ENCODE measurements around the gene GTPBP6.

GTPBP6 gene

DNA sequence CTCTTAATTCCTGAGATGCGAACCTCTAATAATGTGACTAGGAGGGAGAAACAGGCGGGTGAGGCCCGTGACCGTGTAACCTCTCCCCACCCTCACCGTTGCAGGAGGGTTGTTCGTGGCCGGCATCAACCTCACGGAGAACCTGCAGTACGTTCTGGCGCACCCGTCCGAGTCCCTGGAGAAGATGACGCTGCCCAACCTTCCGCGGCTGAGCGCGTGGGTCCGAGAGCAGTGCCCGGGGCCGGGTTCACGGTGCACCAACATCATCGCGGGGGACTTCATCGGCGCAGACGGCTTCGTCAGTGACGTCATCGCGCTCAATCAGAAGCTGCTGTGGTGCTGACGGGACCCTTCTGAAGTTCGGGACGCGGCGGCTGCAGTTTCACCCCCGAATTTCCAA lies 19.6 kb downstream of the GTPBP6 start:
- Histone ChIP-seq H3K4ac (ENCODE audit: low read length) (no peak overlapping the region), H3K9me3 (replicated peaks in 1 of 2; ENCODE audit: control insufficient read depth in 2 of 2, insufficient read depth in 1 of 2, low read depth in 1 of 2, low read length in 2 of 2) (peaks cover 2 to 7% of the 10 kb centered on the region in 2 donors), H2BK5ac (ENCODE audit: low read length) (no peak overlapping the region), H2BK12ac (ENCODE audit: low read length) (no peak overlapping the region), H3K23ac (ENCODE audit: low read depth, low read length, poor library complexity) (no peak overlapping the region), H3K4me3 (ENCODE audit: low read length in 2 of 2) (no peak overlapping the region), H3K9ac (ENCODE audit: low read depth, low read length, poor library complexity) (no peak overlapping the region), H3K79me1 (ENCODE audit: low read depth, low read length) (no peaks in the 10 kb centered on the region), H2BK120ac (ENCODE audit: low read depth, low read length) (no peak overlapping the region), H3K27me3 (ENCODE audit: control insufficient read depth in 3 of 3, insufficient read depth in 3 of 3, low read depth in 1 of 3, low read length in 3 of 3) (no peaks in the 10 kb centered on the region), H3K36me3 (replicated peaks in 1 of 2; ENCODE audit: control insufficient read depth in 2 of 2, insufficient read depth in 2 of 2, low read length in 2 of 2) (peaks cover 37 to 68% of the 10 kb centered on the region in 2 donors), H3K18ac (ENCODE audit: low read length) (no peak overlapping the region), H3K14ac (ENCODE audit: low read length) (no peak overlapping the region), H4K8ac (ENCODE audit: low read depth, low read length) (no peak overlapping the region), H4K91ac (ENCODE audit: low read depth, low read length, poor library complexity) (peak overlapping the region; percentile 40), H2AK5ac (ENCODE audit: low read depth, low read length) (no peak overlapping the region), H2BK15ac (ENCODE audit: low read length) (no peak overlapping the region), H2AFZ (ENCODE audit: low read length) (no peak overlapping the region), H3K27ac (replicated peaks; ENCODE audit: low read length) (no peak overlapping the region), H3K4me1 (ENCODE audit: control insufficient read depth in 2 of 2, insufficient read depth in 1 of 2, low read depth in 1 of 2, low read length in 2 of 2) (no peaks in the 10 kb centered on the region), H3K4me2 (ENCODE audit: insufficient read depth, low read length, poor library complexity, severe bottlenecking) (no peak overlapping the region)
- WGBS, 2 donors (ENCODE audit: extremely low coverage in 2 of 2, insufficient read length in 2 of 2, insufficient replicate concordance in 1 of 2) = no CpG with 5 or more reads among the region's 36 CpGs
- no peak for DNase-seq (ENCODE audit: low spot score)

GRCh38 chrX:295136-295535 lies 23.5 kb downstream of the GTPBP6 start:
- H3K4me3 ChIP-seq (ENCODE audit: low read length in 2 of 2) = no peak overlapping the region
- no peak overlapping the region for H4K91ac ChIP-seq (ENCODE audit: low read depth, low read length, poor library complexity)
- H3K4me1 ChIP-seq (ENCODE audit: control insufficient read depth in 2 of 2, insufficient read depth in 1 of 2, low read depth in 1 of 2, low read length in 2 of 2) = no peaks in the 10 kb centered on the region
- H2BK15ac ChIP-seq (ENCODE audit: low read length) = no peak overlapping the region
- no peak overlapping the region for H2BK12ac ChIP-seq (ENCODE audit: low read length)
- no peaks in the 10 kb centered on the region for H3K27me3 ChIP-seq (ENCODE audit: control insufficient read depth in 3 of 3, insufficient read depth in 3 of 3, low read depth in 1 of 3, low read length in 3 of 3)
- H3K14ac ChIP-seq (ENCODE audit: low read length) = no peak overlapping the region
- no peak overlapping the region for H4K8ac ChIP-seq (ENCODE audit: low read depth, low read length)
- no peak overlapping the region for H3K23ac ChIP-seq (ENCODE audit: low read depth, low read length, poor library complexity)
- no peak overlapping the region for H3K18ac ChIP-seq (ENCODE audit: low read length)
- no peak overlapping the region for H3K4me2 ChIP-seq (ENCODE audit: insufficient read depth, low read length, poor library complexity, severe bottlenecking)
- H2BK120ac ChIP-seq (ENCODE audit: low read depth, low read length) = no peak overlapping the region
- H3K9ac ChIP-seq (ENCODE audit: low read depth, low read length, poor library complexity) = no peak overlapping the region
- no peak overlapping the region for H3K27ac ChIP-seq (replicated peaks; ENCODE audit: low read length)
- no peak overlapping the region for H2BK5ac ChIP-seq (ENCODE audit: low read length)
- H3K9me3 ChIP-seq (replicated peaks in 1 of 2; ENCODE audit: control insufficient read depth in 2 of 2, insufficient read depth in 1 of 2, low read depth in 1 of 2, low read length in 2 of 2) = peaks cover 10 to 21% of the 10 kb centered on the region in 2 donors
- H3K36me3 ChIP-seq (replicated peaks in 1 of 2; ENCODE audit: control insufficient read depth in 2 of 2, insufficient read depth in 2 of 2, low read length in 2 of 2) = peaks cover 45 to 72% of the 10 kb centered on the region in 2 donors
- H2AK5ac ChIP-seq (ENCODE audit: low read depth, low read length) = no peak overlapping the region
- no peak overlapping the region for H3K4ac ChIP-seq (ENCODE audit: low read length)
- no CpG with 5 or more reads among the region's 21 CpGs for WGBS, 2 donors (ENCODE audit: extremely low coverage in 2 of 2, insufficient read length in 2 of 2, insufficient replicate concordance in 1 of 2)
- H2AFZ ChIP-seq (ENCODE audit: low read length) = no peak overlapping the region
- no peak for DNase-seq (ENCODE audit: low spot score)
- no peaks in the 10 kb centered on the region for H3K79me1 ChIP-seq (ENCODE audit: low read depth, low read length)

DNA sequence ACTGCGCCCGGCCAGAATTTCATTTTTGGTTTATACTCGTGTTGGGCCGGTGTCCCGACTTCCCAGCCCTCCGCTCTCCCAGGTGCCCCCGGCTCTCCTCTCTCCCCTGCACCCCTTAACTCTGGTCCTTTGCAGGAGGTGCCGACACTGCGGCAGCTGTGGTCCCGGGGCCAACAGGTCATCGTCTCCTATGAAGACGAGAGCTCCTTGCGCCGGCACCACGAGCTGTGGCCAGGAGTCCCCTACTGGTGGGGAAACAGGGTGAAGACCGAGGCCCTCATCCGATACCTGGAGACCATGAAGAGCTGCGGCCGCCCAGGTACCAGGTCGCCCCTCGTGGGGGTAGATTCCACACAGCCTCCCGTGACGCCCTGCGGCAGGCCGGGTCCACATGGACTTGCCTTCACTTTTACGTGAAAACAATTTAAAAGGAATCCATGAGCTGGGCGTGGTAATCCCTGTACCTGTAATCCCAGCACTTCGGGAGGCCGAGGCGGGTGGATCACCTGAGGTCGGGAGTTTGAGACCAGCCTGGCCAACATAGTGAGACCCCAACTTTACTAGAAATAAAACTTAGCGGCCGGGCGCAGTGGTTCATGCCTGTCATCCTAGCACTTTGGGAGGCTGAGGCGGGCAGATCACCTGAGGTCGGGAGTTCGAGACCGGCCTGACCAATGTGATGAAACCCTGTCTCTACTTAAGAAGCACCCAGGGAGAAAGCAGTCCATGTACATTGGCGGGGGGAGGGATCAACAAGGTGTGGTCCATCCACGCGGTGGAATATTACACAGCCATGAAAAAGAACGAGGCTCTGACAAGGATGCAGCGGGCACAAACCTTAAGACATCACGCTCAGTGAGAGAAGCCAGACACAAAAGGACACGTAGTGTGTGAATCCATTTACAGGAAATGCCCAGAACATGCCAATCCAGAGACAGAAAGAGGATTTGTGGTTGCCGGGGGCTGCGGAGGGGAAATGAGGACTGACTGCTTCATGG lies 25.4 kb downstream of the GTPBP6 start:
- Histone ChIP-seq H3K18ac (ENCODE audit: low read length) (peak overlapping the region; percentile 17), H3K4me1 (ENCODE audit: control insufficient read depth in 2 of 2, insufficient read depth in 1 of 2, low read depth in 1 of 2, low read length in 2 of 2) (no peaks in the 10 kb centered on the region), H3K9me3 (replicated peaks in 1 of 2; ENCODE audit: control insufficient read depth in 2 of 2, insufficient read depth in 1 of 2, low read depth in 1 of 2, low read length in 2 of 2) (peaks cover 14 to 21% of the 10 kb centered on the region in 2 donors), H2AFZ (ENCODE audit: low read length) (no peak overlapping the region), H3K14ac (ENCODE audit: low read length) (peak overlapping the region; percentile 56), H3K36me3 (replicated peaks in 1 of 2; ENCODE audit: control insufficient read depth in 2 of 2, insufficient read depth in 2 of 2, low read length in 2 of 2) (peaks cover 45 to 74% of the 10 kb centered on the region in 2 donors), H2BK120ac (ENCODE audit: low read depth, low read length) (no peak overlapping the region), H4K8ac (ENCODE audit: low read depth, low read length) (peak overlapping the region; percentile 3), H3K4me3 (ENCODE audit: low read length in 2 of 2) (peak overlapping the region in 1 of 2 donors; percentile 29), H3K79me1 (ENCODE audit: low read depth, low read length) (peaks cover 5% of the 10 kb centered on the region), H3K23ac (ENCODE audit: low read depth, low read length, poor library complexity) (no peak overlapping the region), H3K27me3 (ENCODE audit: control insufficient read depth in 3 of 3, insufficient read depth in 3 of 3, low read depth in 1 of 3, low read length in 3 of 3) (no peaks in the 10 kb centered on the region), H3K4me2 (ENCODE audit: insufficient read depth, low read length, poor library complexity, severe bottlenecking) (no peak overlapping the region), H2AK5ac (ENCODE audit: low read depth, low read length) (no peak overlapping the region), H4K91ac (ENCODE audit: low read depth, low read length, poor library complexity) (no peak overlapping the region), H3K9ac (ENCODE audit: low read depth, low read length, poor library complexity) (no peak overlapping the region), H2BK12ac (ENCODE audit: low read length) (no peak overlapping the region), H3K4ac (ENCODE audit: low read length) (no peak overlapping the region), H3K27ac (replicated peaks; ENCODE audit: low read length) (no peak overlapping the region), H2BK15ac (ENCODE audit: low read length) (no peak overlapping the region), H2BK5ac (ENCODE audit: low read length) (no peak overlapping the region)
- DNase-seq (ENCODE audit: low spot score) = no peak
- no CpG with 5 or more reads among the region's 47 CpGs for WGBS, 2 donors (ENCODE audit: extremely low coverage in 2 of 2, insufficient read length in 2 of 2, insufficient replicate concordance in 1 of 2)

GRCh38 chrX:291411-291901 lies 27.1 kb downstream of the GTPBP6 start:
- no peak for DNase-seq (ENCODE audit: low spot score)
- Histone ChIP-seq H3K4me2 (ENCODE audit: insufficient read depth, low read length, poor library complexity, severe bottlenecking) (no peak overlapping the region), H3K27ac (replicated peaks; ENCODE audit: low read length) (no peak overlapping the region), H2BK15ac (ENCODE audit: low read length) (no peak overlapping the region), H3K27me3 (ENCODE audit: control insufficient read depth in 3 of 3, insufficient read depth in 3 of 3, low read depth in 1 of 3, low read length in 3 of 3) (no peaks in the 10 kb centered on the region), H3K18ac (ENCODE audit: low read length) (no peak overlapping the region), H4K91ac (ENCODE audit: low read depth, low read length, poor library complexity) (no peak overlapping the region), H4K8ac (ENCODE audit: low read depth, low read length) (no peak overlapping the region), H3K9ac (ENCODE audit: low read depth, low read length, poor library complexity) (no peak overlapping the region), H2BK120ac (ENCODE audit: low read depth, low read length) (no peak overlapping the region), H3K23ac (ENCODE audit: low read depth, low read length, poor library complexity) (no peak overlapping the region), H3K4me3 (ENCODE audit: low read length in 2 of 2) (peak overlapping the region in 1 of 2 donors; percentile 36), H3K36me3 (replicated peaks in 1 of 2; ENCODE audit: control insufficient read depth in 2 of 2, insufficient read depth in 2 of 2, low read length in 2 of 2) (peaks cover 53 to 82% of the 10 kb centered on the region in 2 donors), H3K14ac (ENCODE audit: low read length) (no peak overlapping the region), H2BK5ac (ENCODE audit: low read length) (no peak overlapping the region), H3K79me1 (ENCODE audit: low read depth, low read length) (peaks cover 7% of the 10 kb centered on the region), H3K4me1 (ENCODE audit: control insufficient read depth in 2 of 2, insufficient read depth in 1 of 2, low read depth in 1 of 2, low read length in 2 of 2) (no peaks in the 10 kb centered on the region), H2AFZ (ENCODE audit: low read length) (no peak overlapping the region), H2BK12ac (ENCODE audit: low read length) (no peak overlapping the region), H2AK5ac (ENCODE audit: low read depth, low read length) (no peak overlapping the region), H3K9me3 (replicated peaks in 1 of 2; ENCODE audit: control insufficient read depth in 2 of 2, insufficient read depth in 1 of 2, low read depth in 1 of 2, low read length in 2 of 2) (peaks cover 14 to 20% of the 10 kb centered on the region in 2 donors), H3K4ac (ENCODE audit: low read length) (no peak overlapping the region)
- no CpG with 5 or more reads among the region's 29 CpGs for WGBS, 2 donors (ENCODE audit: extremely low coverage in 2 of 2, insufficient read length in 2 of 2, insufficient replicate concordance in 1 of 2)

Data from neuronal stem cell (in vitro differentiated cells).